ENCODE data around the gene LRMDA. TPM values are rescaled to one million over a fixed set of nuclear protein-coding genes. Genes with fewer than 3 reads are reported as not detected.

Gene LRMDA
- total RNA-seq, 2 experiments from 2014 or later: not detected

DNA sequence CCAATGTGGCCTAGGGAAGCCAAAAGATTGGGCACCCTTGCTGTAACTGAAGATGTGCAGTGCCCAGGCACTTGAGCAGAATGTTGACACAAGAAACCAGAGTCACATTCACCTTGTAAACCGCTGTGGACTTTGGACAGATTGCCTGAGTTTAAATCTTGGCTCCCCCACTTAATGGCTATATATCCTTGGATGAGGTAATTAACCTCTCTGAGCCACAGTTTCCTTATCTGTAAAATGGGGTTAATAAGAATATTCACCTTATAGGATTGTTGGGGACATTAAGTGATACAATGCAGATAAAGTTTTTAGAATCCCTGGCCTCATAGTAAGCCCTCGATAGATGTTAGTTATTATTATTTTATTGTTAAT is 331.0 kb downstream of the LRMDA start:
- no peaks in the 10 kb centered on the region for H3K36me3 ChIP-seq (ENCODE audit: insufficient read depth, low read length)
- CTCF ChIA-PET (ENCODE audit: unreplicated experiment): no interaction called here
- H3K9me2 ChIP-seq (ENCODE audit: insufficient read depth, low read length): no peaks in the 10 kb centered on the region
- no peaks in the 10 kb centered on the region for H3K4me1 ChIP-seq (ENCODE audit: insufficient read depth, low read length, poor library complexity, severe bottlenecking)
- POLR2A ChIA-PET: interaction anchor here (0.6 kb wide), 1 partner anchor 20 kb away, joined by 4 read pairs; no protein-coding TSS in a partner anchor
- no peak overlapping the region for H2AFZ ChIP-seq (ENCODE audit: low read length)
- DNase-seq (ENCODE audit: low spot score): no peak
- TF ChIP-seq CTCF (conservative IDR thresholded peaks at IDR 0.05; ENCODE audit: low read length) (no peak), EZH2phosphoT487 (IDR thresholded peaks at IDR 0.05; ENCODE audit: borderline replicate concordance, low read depth, low read length) (no peak)
- H4K20me1 ChIP-seq (ENCODE audit: insufficient read depth, low read length): no peaks in the 10 kb centered on the region
- intact Hi-C loops (cut with micrococcal nuclease; ENCODE audit: unreplicated experiment): no loop called here
- H3K4me3 ChIP-seq (ENCODE audit: low read depth, low read length, poor library complexity, severe bottlenecking): no peak overlapping the region
- no TSS peak for BruUV-seq (replicated peaks)
- H3K27ac ChIP-seq (ENCODE audit: low read depth, low read length, poor library complexity, severe bottlenecking): no peak overlapping the region
- H3K9me3 ChIP-seq (ENCODE audit: low read length): no peaks in the 10 kb centered on the region
- H3K79me2 ChIP-seq (ENCODE audit: insufficient read depth, low read depth, low read length): no peaks in the 10 kb centered on the region
- H3K4me2 ChIP-seq (ENCODE audit: low read length): no peak overlapping the region

DNA sequence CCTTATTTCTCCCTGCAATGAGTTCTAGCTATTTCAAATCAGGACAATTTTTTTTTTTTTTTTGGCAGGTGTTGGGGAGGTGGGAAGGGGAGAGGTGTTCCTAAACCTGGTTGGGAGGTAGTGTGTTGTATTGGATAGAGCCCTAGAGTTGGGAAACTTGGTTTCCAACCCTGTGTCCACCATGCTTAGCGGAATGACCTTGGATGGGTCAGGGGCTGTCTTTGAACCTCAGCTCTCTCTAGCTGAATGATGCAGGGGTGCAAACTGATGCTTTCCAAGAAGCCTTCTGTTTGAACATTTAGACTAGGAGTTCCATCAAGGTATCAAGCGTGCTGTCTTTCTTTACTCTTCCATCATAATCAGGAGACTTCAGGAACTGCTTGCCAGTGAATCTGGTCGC is 332.2 kb downstream of the LRMDA start:
- H4K20me1 ChIP-seq (ENCODE audit: insufficient read depth, low read length): no peaks in the 10 kb centered on the region
- H3K4me2 ChIP-seq (ENCODE audit: low read length): no peak overlapping the region
- DNase-seq (ENCODE audit: low spot score): no peak
- no peaks in the 10 kb centered on the region for H3K79me2 ChIP-seq (ENCODE audit: insufficient read depth, low read depth, low read length)
- ChIA-PET POLR2A (no interaction called here), CTCF (ENCODE audit: unreplicated experiment) (no interaction called here)
- H2AFZ ChIP-seq (ENCODE audit: low read length): no peak overlapping the region
- BruUV-seq (replicated peaks): no TSS peak
- H3K36me3 ChIP-seq (ENCODE audit: insufficient read depth, low read length): no peaks in the 10 kb centered on the region
- intact Hi-C loops (cut with micrococcal nuclease; ENCODE audit: unreplicated experiment): no loop called here
- H3K9me3 ChIP-seq (ENCODE audit: low read length): no peaks in the 10 kb centered on the region
- H3K9me2 ChIP-seq (ENCODE audit: insufficient read depth, low read length): no peaks in the 10 kb centered on the region
- H3K4me3 ChIP-seq (ENCODE audit: low read depth, low read length, poor library complexity, severe bottlenecking): no peak overlapping the region
- H3K27ac ChIP-seq (ENCODE audit: low read depth, low read length, poor library complexity, severe bottlenecking): no peak overlapping the region
- H3K4me1 ChIP-seq (ENCODE audit: insufficient read depth, low read length, poor library complexity, severe bottlenecking): no peaks in the 10 kb centered on the region
- TF ChIP-seq EZH2phosphoT487 (IDR thresholded peaks at IDR 0.05; ENCODE audit: borderline replicate concordance, low read depth, low read length) (no peak), CTCF (conservative IDR thresholded peaks at IDR 0.05; ENCODE audit: low read length) (no peak)

GRCh38 chr10:75764974-75765788 is 333.8 kb downstream of the LRMDA start:
- Histone ChIP-seq H2AFZ (ENCODE audit: low read length) (no peak overlapping the region), H3K9me3 (ENCODE audit: low read length) (no peaks in the 10 kb centered on the region), H3K9me2 (ENCODE audit: insufficient read depth, low read length) (no peaks in the 10 kb centered on the region), H3K27ac (ENCODE audit: low read depth, low read length, poor library complexity, severe bottlenecking) (no peak overlapping the region), H4K20me1 (ENCODE audit: insufficient read depth, low read length) (no peaks in the 10 kb centered on the region), H3K36me3 (ENCODE audit: insufficient read depth, low read length) (no peaks in the 10 kb centered on the region), H3K4me3 (ENCODE audit: low read depth, low read length, poor library complexity, severe bottlenecking) (no peak overlapping the region), H3K79me2 (ENCODE audit: insufficient read depth, low read depth, low read length) (no peaks in the 10 kb centered on the region), H3K4me1 (ENCODE audit: insufficient read depth, low read length, poor library complexity, severe bottlenecking) (no peaks in the 10 kb centered on the region), H3K4me2 (ENCODE audit: low read length) (no peak overlapping the region)
- POLR2A ChIA-PET: no interaction called here
- CTCF ChIA-PET (ENCODE audit: unreplicated experiment): no interaction called here
- TF ChIP-seq CTCF (conservative IDR thresholded peaks at IDR 0.05; ENCODE audit: low read length) (no peak), EZH2phosphoT487 (IDR thresholded peaks at IDR 0.05; ENCODE audit: borderline replicate concordance, low read depth, low read length) (no peak)
- DNase-seq (ENCODE audit: low spot score): no peak
- intact Hi-C loops (cut with micrococcal nuclease; ENCODE audit: unreplicated experiment): no loop called here
- no TSS peak for BruUV-seq (replicated peaks)

Measured in OCI-LY7 (cell line).